Chondrocyte (in vitro differentiated cells): ENCODE data around the gene FCER1G. TPM values are rescaled to one million over a fixed set of nuclear protein-coding genes. Genes with fewer than 3 reads are reported as not detected.

ENCODE experiments used
- DNase-seq: peaks from one replicate; pipeline ENCODE4 v3.0.0; 2021; ENCODE audit warnings: mixed read lengths, low spot score
- H3K27ac Mint-ChIP-seq: one replicate; pipeline ENCODE4 v1.8.0; 2021; ENCODE audit warnings: mild to moderate bottlenecking, moderate library complexity, mixed read lengths; ENCODE audit not compliant: unreplicated experiment
- H3K27me3 Mint-ChIP-seq: 2 replicates; pipeline ENCODE4 v1.8.0; 2021; ENCODE audit warnings: low read depth, mixed read lengths
- H3K36me3 Mint-ChIP-seq: 2 replicates; pipeline ENCODE4 v1.8.0; 2021; ENCODE audit warnings: low read depth, mixed read lengths
- H3K4me1 Mint-ChIP-seq: 2 replicates; pipeline ENCODE4 v1.8.0; 2021; ENCODE audit warnings: low read depth, mild to moderate bottlenecking, mixed read lengths
- H3K4me3 Mint-ChIP-seq: one replicate; pipeline ENCODE4 v1.8.0; 2021; ENCODE audit warnings: mild to moderate bottlenecking, moderate library complexity, mixed read lengths; ENCODE audit not compliant: unreplicated experiment
- H3K9me3 Mint-ChIP-seq: 2 replicates; pipeline ENCODE4 v1.8.0; 2021; ENCODE audit warnings: low read depth, mixed read lengths
- CTCF ChIP-seq: fragments of 200-600 bp; sonication (generic); IDR thresholded peaks from 2 replicates; pipeline ENCODE4 v1.5.0; 2021; ENCODE audit warnings: antibody characterized with exemption, mild to moderate bottlenecking, moderate library complexity
- total RNA-seq: library from RNA; stranded (reverse); gene quantifications from 3 replicates; pipeline ENCODE4 v1.2.1, GENCODE V29; 2021

Gene FCER1G
- total RNA-seq, 1 donor from 2014 or later: not detected

DNA sequence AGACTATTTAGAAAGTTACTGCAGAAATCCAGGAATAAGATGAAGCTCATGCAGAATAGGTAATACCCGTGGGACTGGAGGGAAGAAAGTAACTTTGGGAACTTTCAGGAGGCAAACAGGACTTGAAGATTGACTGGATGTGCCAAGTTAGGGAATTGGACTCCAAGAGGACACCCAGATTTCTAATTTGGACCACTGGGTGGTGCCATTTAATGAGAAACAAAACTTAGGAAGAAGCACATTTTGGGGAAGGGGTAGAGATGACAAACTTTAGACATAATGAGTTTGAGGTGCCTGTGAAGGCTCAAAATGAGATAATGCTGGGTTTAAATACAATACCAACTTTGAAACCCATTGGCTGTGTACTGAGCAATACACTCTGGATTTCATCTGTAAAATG is 34.5 kb upstream of the FCER1G start:
- Mint-ChIP-seq H3K9me3 (no peaks in the 10 kb centered on the region), H3K4me3 (no peak overlapping the region), H3K36me3 (peaks cover 1% of the 10 kb centered on the region), H3K27ac (no peak overlapping the region), H3K4me1 (peaks cover 39% of the 10 kb centered on the region), H3K27me3 (no peaks in the 10 kb centered on the region)
- TF ChIP-seq CTCF: peak; percentile 69
- DNase-seq: no peak

GRCh38 chr1:161182214-161182613 is 32.9 kb upstream of the FCER1G start:
- H3K4me3 Mint-ChIP-seq: no peak overlapping the region
- no peaks in the 10 kb centered on the region for H3K9me3 Mint-ChIP-seq
- peaks cover 30% of the 10 kb centered on the region for H3K4me1 Mint-ChIP-seq
- no peaks in the 10 kb centered on the region for H3K36me3 Mint-ChIP-seq
- TF ChIP-seq CTCF: no peak
- DNase-seq: peak; percentile 7
- H3K27ac Mint-ChIP-seq: no peak overlapping the region
- H3K27me3 Mint-ChIP-seq: no peaks in the 10 kb centered on the region

DNA sequence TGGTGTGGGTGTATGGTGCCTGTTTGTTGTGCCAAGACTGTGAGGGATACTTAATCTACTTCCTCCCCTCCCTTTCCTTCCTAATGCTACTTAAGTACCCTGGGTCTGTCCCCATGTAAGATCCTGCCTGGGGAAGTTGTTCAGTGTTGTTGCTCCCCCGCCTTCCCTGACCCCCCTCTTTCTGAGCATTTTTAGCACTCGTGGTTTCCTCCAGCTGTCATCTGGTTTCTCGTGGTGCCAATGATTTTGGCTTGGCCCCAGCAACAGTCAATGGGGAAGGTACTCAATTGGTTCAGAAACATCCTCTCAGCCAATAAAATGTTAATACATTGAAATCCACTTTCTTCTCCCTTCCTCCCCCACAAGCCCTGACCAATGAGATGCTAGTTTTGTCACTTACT is 29.8 kb upstream of the FCER1G start:
- H3K4me3 Mint-ChIP-seq: no peak overlapping the region
- H3K27me3 Mint-ChIP-seq: no peaks in the 10 kb centered on the region
- H3K9me3 Mint-ChIP-seq: no peaks in the 10 kb centered on the region
- TF ChIP-seq CTCF: no peak
- no peak for DNase-seq
- H3K4me1 Mint-ChIP-seq: peaks cover 22% of the 10 kb centered on the region
- H3K36me3 Mint-ChIP-seq: no peaks in the 10 kb centered on the region
- peak overlapping the region; percentile 25 for H3K27ac Mint-ChIP-seq

DNA sequence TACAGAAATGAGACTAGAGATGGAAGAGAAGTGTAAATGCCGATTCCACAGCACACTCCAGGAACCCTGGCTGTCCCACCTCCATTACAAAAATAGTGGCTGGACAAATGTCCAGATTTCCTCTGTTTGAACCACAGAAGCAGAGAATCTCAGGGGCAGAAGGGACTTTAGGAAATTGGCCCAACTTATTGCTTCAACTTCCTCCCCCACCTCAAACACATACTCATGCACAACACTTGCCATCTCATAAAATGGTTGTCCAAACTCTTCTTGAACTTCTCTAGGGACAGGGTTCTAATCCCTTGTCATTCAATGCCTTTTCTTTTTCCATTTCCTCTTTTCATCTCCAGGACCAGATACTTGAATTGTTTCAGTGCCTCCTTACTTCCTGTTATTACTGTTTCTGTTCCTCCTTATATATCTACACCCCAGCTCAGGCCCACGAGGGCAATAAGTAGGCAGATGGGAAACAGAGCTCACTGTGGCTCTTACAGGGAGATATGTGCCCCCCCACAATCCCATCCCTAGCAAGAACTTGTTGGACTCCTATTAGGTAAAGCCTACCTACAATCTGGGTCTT is 29.3 kb upstream of the FCER1G start:
- Mint-ChIP-seq H3K27ac (peak overlapping the region; percentile 25), H3K4me3 (no peak overlapping the region)
- peak; percentile 4 for DNase-seq

GRCh38 chr1:161187311-161187710 is 27.8 kb upstream of the FCER1G start:
- Mint-ChIP-seq H3K36me3 (no peaks in the 10 kb centered on the region), H3K4me3 (no peak overlapping the region), H3K27me3 (no peaks in the 10 kb centered on the region), H3K4me1 (peaks cover 18% of the 10 kb centered on the region), H3K27ac (no peak overlapping the region), H3K9me3 (no peaks in the 10 kb centered on the region)
- peak; percentile 52 for DNase-seq
- TF ChIP-seq CTCF: no peak

More for the DNA sequence above, 29.3 kb upstream of the FCER1G start:
- Mint-ChIP-seq H3K9me3 (no peaks in the 10 kb centered on the region), H3K36me3 (no peaks in the 10 kb centered on the region), H3K4me1 (peaks cover 22% of the 10 kb centered on the region), H3K27me3 (no peaks in the 10 kb centered on the region)
- TF ChIP-seq CTCF: no peak
